Transverse colon (tissue), 3 donors: ENCODE measurements around the gene PRPF39.

Source experiments
- CTCF ChIP-seq, 5 experiments: fragments of 200-600 bp in 3 of 5; fragments of 450-650 bp in 2 of 5; sonication (generic) in 3 of 5; IDR thresholded peaks; 1 replicate in 2 of 5; 2 replicates in 3 of 5; pipeline ENCODE4 v1.5.1; 2016 to 2017; ENCODE audit warnings: antibody characterized with exemption in 5 of 5, inconsistent platforms in 3 of 5, mild to moderate bottlenecking in 2 of 5, moderate library complexity in 1 of 5
- EP300 ChIP-seq: sonication (generic); formaldehyde crosslinking; IDR thresholded peaks from one replicate; pipeline ENCODE4 v1.6.1; 2017; ENCODE audit warnings: antibody characterized with exemption, low read depth

- no peak for TF ChIP-seq EP300
- TF ChIP-seq CTCF (IDR thresholded peaks at IDR 0.05): no peak
Measured at GRCh38 chr14:45051180-45051579, 32.7 kb upstream of the PRPF39 start.
